Kidney tubule cell (primary cell): ENCODE results near the gene SPINDOC.
"Not testable (repeated sequence)": the region's sequence is repeated elsewhere in the genome, so short reads cannot be mapped to it uniquely, and the experiment has no call there.

Source experiments
- DNase-seq: peaks from one replicate; pipeline ENCODE4 v3.0.0-alpha.2; 2018; ENCODE audit warnings: low spot score

The SPINDOC gene

GRCh38 chr11:63813035-63813562 is at the start of gene SPINDOC:
Gene SPINDOC (plus strand): TSS chr11:63813456. CDS start chr11:63813687, 231 bp downstream.
- DNase-seq: peak; percentile 79

DNA sequence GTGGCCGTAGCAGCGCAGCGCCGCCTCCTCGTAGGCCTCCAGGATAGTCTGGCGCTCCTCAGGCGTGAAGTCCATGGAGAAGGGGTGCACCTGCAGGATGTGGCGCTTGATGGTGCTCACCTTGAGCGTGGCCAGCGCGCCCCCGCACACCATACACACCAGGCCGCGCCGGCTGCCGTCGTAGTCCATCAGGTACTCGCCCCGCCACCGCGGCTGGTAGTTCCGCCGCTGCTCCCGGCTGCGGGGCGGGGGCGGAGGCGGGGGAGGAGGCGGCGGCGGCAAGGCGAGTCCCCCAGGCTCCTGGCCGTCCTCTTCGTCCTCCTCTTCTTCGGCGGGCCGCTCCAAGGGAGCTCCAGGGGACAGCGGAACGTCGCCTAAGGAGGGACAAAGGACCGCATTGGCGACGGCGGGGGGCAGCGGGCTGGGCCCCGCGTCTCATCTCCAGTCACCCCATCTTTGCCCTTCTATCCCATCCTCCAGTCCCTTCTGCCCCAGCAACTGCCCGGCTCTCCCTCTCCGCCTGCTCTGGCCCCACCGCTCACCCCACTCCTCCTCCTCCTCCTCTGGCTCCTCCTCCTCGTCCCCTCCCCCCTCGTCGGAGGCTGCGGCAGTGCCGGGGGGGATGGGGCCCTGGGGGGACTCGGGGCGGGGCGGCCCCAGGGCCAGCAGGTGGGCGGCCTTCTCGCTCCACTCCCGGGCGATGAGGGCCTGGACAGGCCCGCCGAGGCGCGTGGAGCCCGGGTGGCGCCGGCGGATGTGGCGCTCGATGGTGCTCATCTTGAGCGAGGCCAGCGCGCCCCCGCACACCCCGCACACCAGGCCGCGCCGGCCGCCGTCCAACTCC is 49.5 kb upstream of the SPINDOC start:
- peak; percentile 36 for DNase-seq

DNA sequence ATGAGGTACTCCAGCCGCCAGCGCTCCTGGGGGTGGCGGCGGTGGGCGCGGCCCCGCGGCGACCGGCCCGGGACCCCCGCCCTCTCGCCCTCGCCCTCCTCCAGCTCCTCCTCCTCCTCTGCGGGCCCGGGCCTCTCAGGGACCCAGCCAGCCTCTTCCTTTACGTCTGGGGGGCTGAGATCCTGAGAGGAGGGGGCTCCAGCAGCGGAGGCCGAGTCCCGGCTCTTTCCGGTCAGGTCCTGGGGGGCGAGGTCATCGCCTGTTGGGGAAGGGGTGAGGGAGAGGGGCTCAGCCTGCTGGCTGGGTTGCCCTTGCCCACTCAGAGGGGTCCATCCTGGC is 48.9 kb upstream of the SPINDOC start:
- DNase-seq: no peak

DNA sequence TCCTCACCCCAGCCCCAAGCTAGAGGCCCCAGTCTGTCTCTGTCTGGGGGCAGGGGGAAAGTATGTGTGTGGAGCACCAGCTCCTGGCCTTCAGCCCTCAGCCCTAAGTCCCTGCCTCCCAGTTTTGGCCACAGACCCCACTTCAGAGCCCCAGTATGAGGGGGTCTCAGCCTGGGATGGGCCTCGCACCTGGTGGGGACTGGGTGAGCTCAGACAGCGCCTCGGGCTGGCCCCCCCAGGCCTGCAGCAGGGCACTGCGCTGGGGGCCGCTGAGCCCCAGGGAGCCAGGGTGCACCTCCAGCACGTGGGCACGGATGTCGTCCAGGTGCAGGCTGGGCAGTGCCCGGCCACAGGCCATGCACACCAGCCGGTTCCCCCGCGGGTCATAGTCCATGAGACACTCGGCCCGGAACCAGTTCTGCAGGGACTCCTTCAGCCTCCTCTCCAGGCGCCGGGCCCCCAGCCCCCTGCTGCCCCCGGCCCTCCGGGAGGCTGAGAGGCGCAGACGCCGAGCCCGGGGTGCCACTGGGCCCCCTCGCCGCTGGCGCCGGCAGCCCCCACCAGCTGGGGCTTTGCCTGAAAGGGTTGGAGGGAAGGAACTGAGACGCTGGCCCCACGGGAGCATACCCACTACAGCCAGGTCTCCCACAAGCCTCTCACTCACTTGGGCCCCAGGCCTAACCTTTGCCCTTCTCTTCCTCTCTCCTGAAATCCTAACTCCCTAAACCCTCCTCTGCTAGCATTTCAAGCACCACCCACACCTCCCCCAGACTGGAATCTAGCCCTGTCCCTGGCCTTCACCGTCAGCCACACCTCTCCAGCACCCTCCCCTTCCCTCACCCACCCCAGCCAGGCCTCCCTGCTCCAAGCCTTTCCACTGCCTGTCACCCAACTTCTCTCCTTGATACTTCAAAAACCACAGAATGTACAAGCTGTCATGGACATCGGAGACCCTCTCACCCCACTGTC is 48.3 kb upstream of the SPINDOC start:
- DNase-seq: no peak

GRCh38 chr11:63765688-63766241 is 47.5 kb upstream of the SPINDOC start:
- no peak for DNase-seq

- DNase-seq: no peak
Measured at GRCh38 chr11:63766531-63767235, 46.6 kb upstream of the SPINDOC start.

DNA sequence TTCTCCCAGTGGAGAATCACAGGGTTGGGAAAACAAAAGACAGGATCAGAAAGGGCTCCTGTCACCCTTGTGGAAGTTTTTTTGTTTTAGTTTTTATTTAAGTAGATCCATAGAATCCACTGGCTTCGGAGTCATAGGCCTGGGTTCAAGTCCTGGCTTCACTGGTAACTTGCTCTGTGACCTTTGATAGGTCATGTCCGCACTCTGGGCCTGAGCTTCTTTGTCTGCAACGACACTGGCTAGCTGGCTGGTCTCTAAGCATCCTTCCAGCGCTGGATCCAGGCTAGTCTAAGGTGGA is 46.0 kb upstream of the SPINDOC start:
- no peak for DNase-seq

GRCh38 chr11:63767565-63768236 is 45.6 kb upstream of the SPINDOC start:
- DNase-seq: peak; percentile 76

DNA sequence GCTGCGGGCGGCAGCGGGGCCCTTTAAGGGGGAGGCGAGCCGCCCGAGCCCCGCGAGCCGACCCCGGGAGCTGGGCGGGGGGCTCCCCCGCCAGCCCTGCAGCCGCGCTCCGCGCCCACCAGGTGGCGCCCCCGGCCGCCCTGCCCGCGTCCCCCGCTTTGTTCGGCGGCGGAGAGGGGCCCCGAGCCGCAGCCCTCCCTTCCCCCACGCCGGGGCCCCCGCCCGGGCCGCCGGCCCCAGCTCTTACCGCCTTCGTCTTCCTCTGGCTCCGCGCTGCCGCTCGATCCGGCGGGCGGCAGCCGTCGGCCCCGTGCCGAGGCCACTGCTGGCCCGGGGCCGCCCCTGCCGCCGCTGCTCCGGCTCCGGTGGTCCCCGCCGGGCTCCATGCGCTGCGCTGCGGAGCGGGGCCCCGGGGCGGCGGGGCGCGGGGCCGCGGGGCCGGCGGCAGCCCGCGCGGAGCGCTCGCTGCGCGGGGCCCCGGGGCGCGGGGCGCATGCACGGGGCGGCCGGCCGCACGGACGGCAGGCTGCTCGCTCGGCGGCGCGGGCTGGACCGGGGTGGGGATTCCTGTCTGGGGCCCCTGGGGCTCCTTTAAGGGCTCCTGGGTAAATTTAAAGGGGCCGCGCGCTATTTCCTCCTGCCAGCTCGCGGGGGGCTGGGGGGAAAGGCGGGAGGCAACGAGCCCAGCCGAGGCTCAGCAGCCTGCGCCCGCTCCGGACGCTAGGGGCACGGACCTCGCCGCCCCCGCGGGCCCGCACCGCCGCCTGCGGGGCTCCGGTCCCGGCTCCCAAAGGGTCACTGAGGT is 44.8 kb upstream of the SPINDOC start, which contains the start of gene ZFTA:
TSS of gene ZFTA (minus strand) at position 539 of the 805 bp plus-strand sequence. CDS start at position 386, 153 bp downstream.
- peak; percentile 66 for DNase-seq

DNA sequence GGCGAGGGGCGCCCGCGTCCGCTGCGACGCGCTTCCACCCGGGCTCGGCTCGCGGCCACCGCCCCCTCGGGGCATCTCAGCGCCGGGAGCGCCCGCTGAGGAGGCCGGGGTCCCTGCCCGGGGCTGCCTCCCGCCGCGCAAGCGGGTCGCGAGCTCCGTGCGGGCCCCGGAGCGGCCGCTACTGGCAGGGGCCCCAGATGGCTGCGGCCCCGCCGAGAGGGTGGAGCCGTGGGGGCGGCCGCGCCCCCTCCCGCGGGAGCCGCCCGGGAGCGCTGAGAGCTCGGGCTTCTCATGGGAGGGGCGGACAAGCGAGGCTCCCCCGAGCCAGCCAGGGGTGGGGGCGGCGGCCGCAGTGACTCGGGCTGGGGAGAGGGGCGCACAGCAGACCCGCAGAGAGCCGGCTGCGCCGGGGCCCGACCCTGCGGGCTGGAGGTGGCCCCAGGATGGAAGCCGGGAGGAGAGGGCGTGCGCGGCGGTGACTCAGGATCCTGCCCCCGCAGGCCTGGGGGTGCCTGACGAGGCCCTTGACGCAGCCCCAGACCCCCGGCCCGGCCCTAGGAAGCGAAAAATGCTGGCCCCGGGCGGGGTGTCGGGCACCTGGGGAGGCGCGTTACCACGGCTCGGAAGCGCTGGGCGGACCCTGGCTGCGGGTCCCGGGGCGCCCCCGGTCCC is 44.1 kb upstream of the SPINDOC start:
- DNase-seq: peak; percentile 39

DNA sequence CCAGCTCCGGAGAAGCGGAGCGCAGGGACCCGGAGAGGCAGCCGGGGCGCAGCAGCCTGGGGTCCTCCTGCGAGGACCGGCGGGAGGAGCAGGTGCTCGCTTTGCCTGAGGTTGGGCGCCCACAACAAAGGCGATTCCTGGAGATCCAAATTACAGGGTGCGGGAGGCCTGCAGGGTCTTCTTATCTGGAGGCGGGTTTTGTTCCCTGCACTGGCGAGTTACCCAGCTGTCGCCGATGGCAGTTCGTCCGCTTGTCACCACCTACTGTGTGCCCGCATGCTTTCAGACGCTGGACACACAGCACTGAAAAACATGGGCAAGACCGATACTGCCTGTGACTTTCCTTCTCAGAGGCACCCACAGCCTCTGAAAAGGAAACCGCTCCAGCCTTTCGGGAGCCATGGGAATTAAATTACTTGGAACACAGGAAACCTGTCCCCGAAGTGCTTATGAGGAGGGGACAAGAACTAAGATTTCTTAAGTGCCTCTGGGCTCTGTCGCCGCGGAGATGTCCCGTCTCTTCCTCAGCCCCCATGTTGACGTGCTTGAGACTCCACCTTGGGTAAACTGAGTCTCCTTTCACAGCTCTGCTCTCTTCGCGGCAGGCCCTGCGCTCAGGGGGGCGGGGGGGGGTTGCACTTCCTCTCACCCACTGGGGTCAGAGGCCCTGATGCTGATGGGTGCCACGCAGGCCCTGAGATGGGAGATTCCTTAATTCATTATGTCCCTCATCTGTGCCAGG is 43.4 kb upstream of the SPINDOC start:
- DNase-seq: no peak

GRCh38 chr11:63770763-63771162 is 42.5 kb upstream of the SPINDOC start:
- no peak for DNase-seq

DNA sequence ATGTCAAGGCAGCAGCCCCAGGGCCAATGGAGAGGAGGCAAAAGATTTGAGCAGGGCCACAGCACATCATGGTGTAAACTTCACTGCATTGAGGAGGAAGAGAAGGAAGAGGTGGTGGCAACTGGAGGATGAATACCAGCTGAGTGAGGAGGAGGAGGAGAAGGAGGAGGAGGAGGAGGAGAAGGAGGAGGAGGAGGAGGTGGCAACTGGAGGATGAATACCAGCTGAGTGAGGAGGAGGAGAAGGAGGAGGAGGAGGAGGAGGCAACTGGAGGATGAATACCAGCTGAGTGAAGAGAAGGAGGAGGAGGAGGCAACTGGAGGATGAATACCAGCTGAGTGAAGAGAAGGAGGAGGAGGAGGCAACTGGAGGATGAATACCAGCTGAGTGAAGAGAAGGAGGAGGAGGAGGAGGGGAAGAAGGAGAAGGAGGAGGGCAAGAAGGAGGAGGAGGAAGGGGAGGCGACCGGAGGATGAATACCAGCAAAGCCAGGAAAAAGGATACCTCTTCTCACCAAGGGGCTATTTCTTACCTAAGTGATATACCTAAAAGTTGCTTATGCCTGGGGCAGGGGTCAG is 41.4 kb upstream of the SPINDOC start:
- DNase-seq: not testable (repeated sequence)

GRCh38 chr11:63775191-63775590 is 38.1 kb upstream of the SPINDOC start:
- no peak for DNase-seq

- DNase-seq: no peak
Measured at GRCh38 chr11:63779039-63779438, 34.2 kb upstream of the SPINDOC start.

DNA sequence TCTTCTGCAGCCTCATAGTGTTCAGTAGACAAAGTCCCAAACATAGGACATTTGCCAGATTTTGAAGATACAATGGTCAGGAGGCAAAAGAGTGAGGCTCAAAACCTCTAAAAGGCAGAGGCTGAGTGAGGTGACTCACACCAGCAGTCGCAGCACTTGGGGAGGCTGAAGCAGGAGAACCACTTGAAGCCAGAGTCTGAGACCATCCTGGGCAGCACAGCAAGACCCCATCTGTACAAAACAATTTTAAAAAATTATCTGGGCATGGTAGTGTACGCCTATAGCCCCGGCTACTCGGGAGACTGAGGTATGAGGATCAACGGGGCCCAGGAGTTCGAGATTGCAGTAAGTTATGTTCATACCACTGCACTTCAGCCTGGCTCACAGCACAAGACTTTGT is 30.5 kb upstream of the SPINDOC start:
- no peak for DNase-seq

DNA sequence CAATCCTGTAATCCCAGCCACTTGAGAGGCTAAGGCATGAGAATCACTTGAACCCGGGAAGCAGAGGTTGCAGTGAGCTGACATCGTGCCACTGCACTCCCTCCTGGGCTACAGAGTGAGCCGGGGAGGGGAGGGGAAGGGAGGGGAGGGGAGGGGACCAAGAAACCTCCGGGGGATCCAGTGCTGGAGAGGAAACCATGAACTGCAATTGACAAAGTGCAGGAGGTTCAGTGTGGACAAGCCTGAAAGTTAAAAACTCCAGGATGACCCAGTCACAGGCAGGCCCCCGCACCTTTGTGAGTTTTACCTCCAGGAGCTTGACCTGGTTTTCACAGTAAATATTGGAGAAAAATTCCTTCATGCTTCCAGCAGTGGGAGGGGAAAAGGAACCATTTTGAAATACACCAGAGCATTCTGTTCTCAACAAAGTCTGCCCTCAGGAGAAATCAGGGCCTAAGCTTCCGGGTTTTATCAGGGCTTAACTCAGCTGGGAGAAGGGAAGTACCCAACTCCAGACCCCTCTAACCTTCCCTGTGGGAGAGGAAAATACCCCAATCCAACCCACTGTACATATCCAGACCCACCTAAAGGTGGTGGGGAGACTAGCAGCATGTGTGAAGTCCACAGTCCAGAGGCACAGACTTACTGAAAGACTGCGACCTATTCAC is 29.2 kb upstream of the SPINDOC start:
- no peak for DNase-seq

DNA sequence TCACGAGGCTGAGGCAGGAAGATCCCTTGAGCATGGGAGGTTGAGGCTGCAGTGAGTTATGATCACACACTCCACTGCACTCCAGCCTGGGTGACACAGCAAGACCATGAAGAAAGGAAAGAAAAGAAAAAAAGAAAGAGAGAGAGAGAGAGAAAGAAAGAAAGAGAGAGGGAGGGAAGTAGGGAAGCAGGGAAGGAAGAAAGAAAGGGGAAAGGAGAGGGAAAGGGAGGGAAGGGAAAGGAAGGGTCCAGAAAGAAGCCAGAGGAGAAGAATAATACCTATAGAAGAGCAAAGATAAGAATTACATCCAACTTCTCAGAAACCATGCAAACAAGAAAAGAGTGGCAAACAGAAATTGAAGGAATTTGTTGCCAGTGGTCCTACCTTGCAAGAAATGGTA is 27.4 kb upstream of the SPINDOC start:
- no peak for DNase-seq
